Right lobe of liver (tissue), 6 donors: Measurements from ENCODE around the gene ESYT2. TPM values are rescaled to one million over a fixed set of nuclear protein-coding genes. Genes with fewer than 3 reads are reported as not detected.
A peak's percentile ranks its signal among the peaks of the same experiment; 100 is the strongest.

ENCODE experiments used
- ATAC-seq, 4 donors: fragments of 200-7000 bp; cut with Tn5 transposase; one replicate each; pipeline ENCODE4 v1.9.1; 2020; ENCODE audit warnings: mild to moderate bottlenecking in 4 of 4, moderate library complexity in 4 of 4
- DNase-seq, 3 donors: peaks; one replicate each; pipeline ENCODE4 v3.0.0-alpha.2; 2020
- H3K27ac ChIP-seq, 3 donors: fragments of 200-600 bp; one replicate each; pipeline ENCODE4 v1.8.0; 2022
- H3K27me3 ChIP-seq, 2 donors: fragments of 200-600 bp; one replicate each; pipeline ENCODE4 v1.8.0; 2022
- H3K36me3 ChIP-seq, 4 donors: fragments of 200-600 bp; sonication (generic) in 1 of 4; one replicate each; pipeline versions ENCODE4 v1.5.1 to v1.8.0; 2017 to 2022; ENCODE audit warnings: control low read depth in 1 of 4
- H3K4me1 ChIP-seq, 4 donors: fragments of 200-600 bp; sonication (generic) in 1 of 4; one replicate each; pipeline versions ENCODE4 v1.5.1 to v1.8.0; 2017 to 2022; ENCODE audit warnings: control low read depth in 1 of 4
- H3K4me3 ChIP-seq, 3 donors: fragments of 200-600 bp; one replicate each; pipeline ENCODE4 v1.8.0; 2022
- H3K9me3 ChIP-seq, 4 donors: fragments of 200-600 bp; sonication (generic) in 1 of 4; one replicate each; pipeline versions ENCODE4 v1.5.1 to v1.8.0; 2017 to 2022; ENCODE audit warnings: control low read depth in 1 of 4
- CTCF ChIP-seq, 4 donors: fragments of 200-600 bp in 3 of 4; fragments of 450-650 bp in 1 of 4; IDR thresholded peaks; one replicate each; pipeline versions ENCODE4 v1.5.1 to v1.8.0; 2016 to 2022; ENCODE audit warnings: antibody characterized with exemption in 4 of 4, mild to moderate bottlenecking in 2 of 4
- POLR2A ChIP-seq: fragments of 450-650 bp; IDR thresholded peaks from one replicate; pipeline ENCODE4 v1.6.1; 2017; ENCODE audit warnings: antibody characterized with exemption, mild to moderate bottlenecking
- WGBS: methylation state at CpG from one replicate; pipeline ENCODE4 v1.1.6; 2018; ENCODE audit warnings: low coverage, low lambda C conversion rate; ENCODE audit not compliant: insufficient coverage; ENCODE audit errors: missing lambda C conversion rate; 5-methylcytosine and 5-hydroxymethylcytosine counted together
- intact Hi-C, 2 donors: fragments of 100-400 bp; cut with DNase I; formaldehyde crosslinking; loops; one replicate each; pipeline versions ENCODE4 v1.11.2 to v1.14.1; 2022
- total RNA-seq, 6 experiments: library from RNA; depleted of rRNA in 2 of 6; stranded (reverse); fragments of >200 nt in 2 of 6; fragmentation: NEBNext Ultra II Directional in 3 of 6; extraction: Animal tissue kit (Norgen Biotek cat#: 25700) in 3 of 6; gene quantifications; one replicate each; pipeline versions ENCODE4 v1.1.0 to v1.2.4, GENCODE V29; 2016 to 2023
- donor health status: DM: no; HTN: yes; CAD: no.
- donor health status: DM: no; HTN: no; CAD: no.
- donor health status: DM: no; HTN: no; CAD: no.
- donor health status: DM: no; HTN: yes; CAD: no.
- donor health status: DM: no; HTN: yes; CAD: no.

ESYT2 gene
- total RNA-seq, 6 experiments from 2014 or later, result 19.7 to 28.7 (median 24.2) TPM

GRCh38 chr7:158803367-158803969, 25.8 kb downstream of the ESYT2 start:
- Histone ChIP-seq H3K27ac (no peak overlapping the region), H3K27me3 (no peaks in the 10 kb centered on the region), H3K36me3 (no peaks in the 10 kb centered on the region), H3K4me3 (no peak overlapping the region), H3K4me1 (peaks cover 0 to 10% (median 0%) of the 10 kb centered on the region in 4 donors), H3K9me3 (no peaks in the 10 kb centered on the region)
- no peak for DNase-seq
- ATAC-seq, result no peak
- WGBS, result 84% methylated on average over 15 of the region's 35 CpGs
- intact Hi-C loops, result no loop called here
- TF ChIP-seq CTCF (IDR thresholded peaks at IDR 0.05) (no peak), POLR2A (no peak)

- H3K4me3 ChIP-seq, result no peak overlapping the region
- DNase-seq, result no peak
- no peaks in the 10 kb centered on the region for H3K36me3 ChIP-seq
- peak in 1 of 4 donors; percentile 26 for ATAC-seq
- H3K4me1 ChIP-seq, result peaks cover 0 to 10% (median 0%) of the 10 kb centered on the region in 4 donors
- no peak overlapping the region for H3K27ac ChIP-seq
- no peaks in the 10 kb centered on the region for H3K27me3 ChIP-seq
- H3K9me3 ChIP-seq, result no peaks in the 10 kb centered on the region
- 73% methylated on average over 6 of the region's 9 CpGs for WGBS
- intact Hi-C loops, result no loop called here
- TF ChIP-seq POLR2A (no peak), CTCF (IDR thresholded peaks at IDR 0.05) (no peak)
Observed at GRCh38 chr7:158802535-158803366, 26.6 kb downstream of the ESYT2 start.

GRCh38 chr7:158798741-158799140, 30.6 kb downstream of the ESYT2 start:
- ATAC-seq, result no peak
- intact Hi-C loops, result no loop called here
- H3K27ac ChIP-seq, result no peak overlapping the region
- no peak overlapping the region for H3K4me3 ChIP-seq
- DNase-seq, result no peak
- no peaks in the 10 kb centered on the region for H3K9me3 ChIP-seq
- peaks cover 0 to 10% (median 0%) of the 10 kb centered on the region in 4 donors for H3K4me1 ChIP-seq
- WGBS, result 57% methylated on average over 1 of the region's 1 CpG
- H3K27me3 ChIP-seq, result no peaks in the 10 kb centered on the region
- H3K36me3 ChIP-seq, result peaks cover 0 to 24% (median 7%) of the 10 kb centered on the region in 4 donors
- no peak for TF ChIP-seq POLR2A
- TF ChIP-seq CTCF (IDR thresholded peaks at IDR 0.05), result no peak

GRCh38 chr7:158796667-158797066, 32.6 kb downstream of the ESYT2 start:
- Histone ChIP-seq H3K4me1 (no peaks in the 10 kb centered on the region), H3K9me3 (no peaks in the 10 kb centered on the region), H3K27me3 (no peaks in the 10 kb centered on the region), H3K27ac (no peak overlapping the region), H3K4me3 (no peak overlapping the region), H3K36me3 (peaks cover 0 to 24% (median 7%) of the 10 kb centered on the region in 4 donors)
- DNase-seq (no peak), ATAC-seq (peak in 1 of 4 donors; percentile 28)
- 64% methylated on average over 10 of the region's 23 CpGs for WGBS
- TF ChIP-seq CTCF (IDR thresholded peaks at IDR 0.05) (no peak), POLR2A (no peak)
- intact Hi-C loops, result no loop called here
